HG03139 (cell line): ENCODE measurements around the gene EMP2.
"Not testable (repeated sequence)": the region's sequence is repeated elsewhere in the genome, so short reads cannot be mapped to it uniquely, and the experiment has no call there.

Source experiments
- ATAC-seq: cut with Tn5 transposase; IDR thresholded peaks from one replicate; pipeline ENCODE4 v1.9.1; 2021; ENCODE audit not compliant: unreplicated experiment

The EMP2 gene

DNA sequence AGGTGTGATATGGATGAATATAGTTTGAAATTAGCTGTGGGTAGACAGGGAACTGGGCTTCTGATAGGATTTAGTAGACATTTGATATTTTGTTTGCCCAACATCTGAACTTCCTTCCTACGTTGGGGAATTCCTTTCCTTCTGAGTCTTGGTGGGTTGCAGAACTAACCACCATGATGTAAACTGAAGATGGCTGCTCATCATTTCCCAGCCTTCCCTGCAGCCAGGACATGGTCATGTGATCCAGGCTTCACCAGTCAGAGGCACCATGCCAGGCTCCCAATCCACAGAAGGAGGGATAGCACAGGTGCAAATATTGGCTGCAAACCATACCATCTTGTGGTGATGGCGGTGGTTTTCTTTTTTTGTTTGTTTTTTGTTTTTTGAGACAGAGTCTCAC is 57.4 kb downstream of the EMP2 start:
- no peak for ATAC-seq

DNA sequence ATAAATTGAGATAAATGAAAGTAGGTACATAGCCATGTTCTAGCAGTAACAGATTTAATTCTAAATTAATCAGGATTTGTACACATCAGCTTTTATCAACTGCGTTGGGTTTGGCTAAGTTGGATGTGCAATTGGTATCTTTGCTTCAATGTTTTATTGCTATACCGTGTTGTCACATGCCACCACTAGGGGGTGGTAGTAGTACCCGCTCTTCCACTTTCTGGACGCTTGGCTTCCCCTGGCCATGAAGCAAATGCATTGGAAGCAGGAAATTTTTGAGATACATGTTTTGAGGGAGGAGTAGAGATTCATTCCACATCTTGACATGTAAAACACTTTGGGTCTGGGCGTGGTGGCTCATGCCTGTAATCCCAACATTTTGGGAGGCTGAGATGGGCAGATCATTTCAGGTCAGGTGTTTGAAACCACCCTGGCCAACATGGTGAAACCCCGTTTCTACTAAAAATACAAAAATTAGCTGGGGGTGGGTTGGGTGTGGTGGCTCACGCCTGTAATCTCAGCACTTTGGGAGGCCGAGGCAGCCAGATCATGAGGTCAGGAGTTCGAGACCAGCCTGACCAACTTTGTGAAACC is 58.6 kb downstream of the EMP2 start:
- no peak for ATAC-seq

DNA sequence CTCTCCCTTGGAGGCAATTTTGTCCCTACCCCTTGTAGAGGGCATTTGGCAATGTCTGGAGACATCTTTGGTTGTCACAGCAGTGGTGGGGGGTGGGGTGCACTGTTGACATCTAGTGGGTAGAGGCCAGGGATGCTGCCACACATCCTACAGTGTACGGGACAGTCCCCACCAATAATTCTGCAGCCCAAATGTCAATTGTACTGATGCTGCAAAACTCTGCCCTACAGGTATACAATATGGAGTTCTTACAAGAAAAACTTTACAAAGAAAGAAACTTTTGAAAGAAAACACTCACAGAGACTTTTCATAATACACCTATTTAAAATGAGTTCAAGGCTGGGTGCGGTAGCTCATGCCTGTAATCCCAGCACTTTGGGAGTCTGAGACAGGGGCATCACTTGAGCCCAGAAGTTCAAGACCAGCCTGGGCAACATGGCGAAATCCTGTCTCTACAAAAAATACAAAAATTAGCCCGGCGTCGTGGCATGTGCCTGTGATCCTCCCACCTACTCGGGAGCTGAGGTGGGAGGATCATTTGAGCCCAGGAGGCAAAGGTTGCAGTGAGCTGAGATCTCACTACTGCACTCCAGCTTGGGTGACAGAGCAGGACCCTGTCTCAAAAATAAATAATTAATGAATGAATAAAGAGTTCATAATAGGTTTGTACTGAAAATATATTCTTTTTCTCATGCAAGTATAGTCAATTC is 59.4 kb downstream of the EMP2 start:
- no peak for ATAC-seq

DNA sequence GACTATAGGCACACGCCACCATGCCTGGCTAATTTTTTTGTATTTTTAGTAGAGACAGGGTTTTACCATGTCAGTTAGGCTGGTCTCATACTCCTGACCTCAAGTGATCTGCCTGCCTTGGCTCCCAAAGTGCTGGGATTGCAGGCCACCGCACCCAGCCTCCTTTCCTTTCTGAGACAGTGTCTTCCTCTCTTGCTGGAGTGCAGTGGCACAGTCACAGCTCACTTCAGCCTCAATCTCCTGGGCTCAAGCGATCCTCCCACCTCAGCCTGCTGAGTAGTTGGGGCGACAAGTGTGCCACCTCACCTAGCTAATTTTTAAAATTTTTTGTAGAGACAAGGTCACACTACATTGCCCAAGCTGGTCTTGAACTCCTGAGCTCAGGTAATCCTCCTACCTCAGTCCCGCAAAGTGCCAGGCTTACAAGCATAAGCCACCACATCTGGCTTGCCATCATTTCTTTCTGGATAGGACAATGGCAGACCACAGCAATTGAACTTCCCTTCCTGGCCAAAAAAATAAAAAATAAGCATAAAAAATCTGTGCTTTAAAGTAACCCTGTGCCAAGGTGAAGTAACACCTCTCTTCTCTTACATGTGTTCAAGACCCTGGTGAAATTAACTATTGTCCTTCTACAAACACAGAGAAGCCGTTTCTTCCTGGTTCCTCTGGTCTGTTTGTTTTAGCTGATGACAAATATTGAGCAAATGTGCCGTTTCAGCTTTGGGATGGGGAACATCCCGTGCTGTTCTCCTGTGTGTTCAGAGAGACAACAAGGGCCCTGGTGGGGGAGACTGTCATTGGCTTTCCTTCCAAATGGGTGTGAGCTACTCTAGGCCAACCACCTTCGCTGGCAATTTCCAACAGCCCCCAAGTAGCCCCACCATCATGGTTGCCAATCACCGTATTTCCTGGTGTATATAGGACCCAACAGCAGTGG is 60.2 kb downstream of the EMP2 start:
- ATAC-seq: no peak

DNA sequence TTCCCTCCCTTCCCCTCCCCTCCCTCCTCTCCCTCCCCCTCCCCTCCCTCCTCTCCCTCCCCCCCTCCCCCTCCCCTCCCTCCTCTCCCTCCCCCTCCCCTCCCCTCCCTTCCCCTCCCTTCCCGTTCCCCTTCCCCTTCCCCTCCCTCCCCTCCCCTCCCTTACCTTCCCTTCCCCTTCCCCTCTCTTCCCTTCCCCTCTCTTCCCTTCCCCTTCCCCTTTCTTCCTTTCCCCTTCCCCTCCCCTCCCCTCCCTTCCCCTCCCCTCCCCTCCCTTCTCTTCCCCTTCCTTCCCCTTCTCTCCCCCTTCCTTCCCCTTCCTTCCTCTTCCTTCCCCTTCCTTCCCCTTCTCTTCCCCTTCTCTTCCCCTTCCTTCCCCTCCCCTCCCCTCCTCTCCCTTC is 61.1 kb downstream of the EMP2 start:
- ATAC-seq: no peak

DNA sequence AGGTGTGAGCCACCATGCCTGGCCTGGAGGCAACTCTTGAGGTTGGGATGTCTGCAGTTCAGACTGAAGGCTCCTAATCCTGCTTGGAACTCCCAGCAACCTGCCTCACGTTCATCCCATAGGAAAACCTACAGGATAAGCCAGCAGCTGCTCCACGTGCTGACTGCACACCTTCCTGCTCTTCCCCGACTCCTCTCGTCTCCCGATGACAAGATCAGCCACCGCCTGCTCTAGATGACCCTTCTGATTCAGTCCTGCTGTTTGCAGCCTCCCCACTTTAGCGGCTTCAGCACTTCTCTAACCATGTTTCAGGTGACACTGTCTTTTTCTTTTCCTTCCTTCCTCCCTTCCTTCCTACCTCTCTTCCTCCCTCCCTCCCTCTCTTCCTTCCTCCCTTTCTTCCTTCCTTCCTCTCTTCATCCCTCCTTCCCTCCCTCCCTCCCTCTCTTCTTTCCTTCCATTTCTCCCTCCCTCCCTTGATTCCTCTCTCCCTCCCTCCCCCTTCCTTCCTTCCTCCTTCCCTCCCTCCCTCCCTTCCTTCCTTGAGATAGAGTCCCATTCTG is 61.8 kb downstream of the EMP2 start:
- ATAC-seq: no peak

DNA sequence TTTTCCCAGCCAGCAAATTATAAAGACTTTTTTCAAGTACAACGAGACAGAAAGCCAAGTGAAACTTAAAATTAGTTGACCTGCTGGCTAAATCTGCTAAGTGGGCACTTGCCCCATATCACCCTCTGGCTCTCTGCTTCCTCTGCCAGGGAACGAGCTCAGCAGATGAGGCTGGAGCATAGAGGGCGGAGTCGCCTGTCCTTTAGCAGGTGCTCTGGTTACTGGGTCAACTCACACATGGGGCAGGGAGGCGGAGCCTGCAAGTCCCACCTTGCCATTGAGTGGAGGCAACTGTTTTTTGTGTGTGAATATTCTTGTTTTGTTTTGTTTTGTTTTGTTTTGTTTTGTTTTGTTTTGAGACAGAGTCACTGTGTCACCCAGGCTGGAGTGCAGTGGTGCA is 62.5 kb downstream of the EMP2 start:
- no peak for ATAC-seq

DNA sequence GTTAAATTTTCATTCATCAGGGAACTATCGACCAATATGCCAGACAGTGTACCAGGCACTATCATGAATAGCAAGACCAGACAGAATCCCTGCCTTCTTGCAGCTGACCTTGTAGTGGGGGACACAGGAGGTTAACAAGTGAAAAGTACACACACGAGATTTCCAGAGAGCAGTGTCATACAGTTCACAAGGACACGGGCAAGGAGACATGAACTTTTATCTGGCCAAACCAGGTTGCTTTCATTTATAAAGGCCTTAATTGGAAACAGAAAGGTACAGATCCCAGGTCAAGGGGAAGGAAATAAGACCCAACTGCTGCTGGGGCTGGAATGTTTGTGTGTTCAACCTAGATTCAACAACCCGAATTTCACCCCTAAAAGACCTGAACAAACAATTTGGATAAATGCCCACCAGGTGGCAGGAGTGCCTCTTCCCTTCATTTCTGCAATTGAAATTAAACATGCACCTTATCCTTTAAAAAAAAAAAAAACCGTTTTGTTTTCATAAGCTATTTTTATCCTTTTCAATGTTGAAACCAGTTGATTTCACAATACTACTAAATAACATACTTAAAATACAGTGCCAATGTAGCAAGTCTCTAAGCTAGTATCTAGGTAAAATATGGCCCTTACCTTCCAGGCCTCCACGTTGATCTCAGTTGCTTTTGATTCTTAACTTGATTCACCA is 65.9 kb downstream of the EMP2 start:
- no peak for ATAC-seq

DNA sequence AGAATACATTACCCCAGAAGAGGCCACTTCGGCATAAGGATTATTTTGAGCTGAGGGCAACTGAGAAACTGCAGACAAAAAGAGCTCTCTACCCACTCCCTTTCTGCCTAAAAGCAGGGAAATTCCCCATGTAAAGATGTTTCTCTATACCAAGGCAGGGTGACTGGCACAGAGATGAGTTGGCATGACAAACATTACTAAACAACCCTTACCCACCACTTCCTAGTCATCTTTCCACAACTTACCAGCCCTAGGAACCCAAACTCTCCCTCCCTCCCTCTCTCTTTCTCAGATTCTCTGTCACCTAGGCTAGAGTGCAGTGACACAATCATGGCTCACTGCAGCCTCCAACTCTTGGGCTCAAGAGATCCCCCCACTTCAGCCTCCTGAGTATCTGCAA is 68.6 kb downstream of the EMP2 start:
- no peak for ATAC-seq

DNA sequence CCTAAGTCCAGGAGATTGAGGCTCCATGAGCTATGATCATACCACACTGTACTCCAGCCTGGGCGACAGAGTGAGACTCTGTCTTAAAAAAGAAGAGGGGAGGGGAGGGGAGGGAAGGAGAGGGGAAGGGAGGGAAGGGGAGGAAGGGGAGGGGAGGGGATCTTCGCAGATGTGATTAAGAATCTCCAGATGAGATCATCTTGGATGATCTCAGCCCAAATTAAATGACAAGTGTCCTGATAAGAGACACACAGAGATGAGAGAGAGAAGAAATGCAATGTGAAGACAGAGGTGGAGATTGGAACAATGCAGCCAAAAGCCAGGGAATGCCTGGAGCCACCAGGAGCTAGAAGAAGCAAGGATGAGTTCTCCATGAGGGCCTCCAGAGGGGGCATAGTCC is 70.1 kb downstream of the EMP2 start:
- ATAC-seq: no peak

DNA sequence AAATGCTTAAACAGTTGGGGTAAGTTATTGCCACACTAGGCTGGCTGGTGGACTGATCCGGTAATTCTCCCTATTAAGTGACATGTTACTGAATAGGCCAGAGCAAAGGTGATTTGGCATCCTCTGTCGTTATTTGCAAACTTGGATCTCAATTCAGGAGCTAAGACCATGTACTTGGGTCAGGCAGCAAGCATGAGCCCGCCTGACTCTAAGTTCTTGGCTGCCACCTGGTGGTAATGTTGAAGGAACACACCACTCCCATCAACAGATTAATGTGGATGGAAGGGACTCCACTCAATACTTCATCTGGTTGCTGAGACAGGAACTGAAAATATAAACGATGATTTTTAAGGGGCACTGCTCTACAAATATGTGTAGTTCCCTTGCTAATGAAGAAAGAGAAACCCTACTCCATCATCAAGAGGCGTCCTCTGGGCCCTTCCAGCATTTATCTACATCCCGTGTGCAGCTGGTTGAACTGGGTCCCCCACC is 70.8 kb downstream of the EMP2 start:
- peak; percentile 80 for ATAC-seq

DNA sequence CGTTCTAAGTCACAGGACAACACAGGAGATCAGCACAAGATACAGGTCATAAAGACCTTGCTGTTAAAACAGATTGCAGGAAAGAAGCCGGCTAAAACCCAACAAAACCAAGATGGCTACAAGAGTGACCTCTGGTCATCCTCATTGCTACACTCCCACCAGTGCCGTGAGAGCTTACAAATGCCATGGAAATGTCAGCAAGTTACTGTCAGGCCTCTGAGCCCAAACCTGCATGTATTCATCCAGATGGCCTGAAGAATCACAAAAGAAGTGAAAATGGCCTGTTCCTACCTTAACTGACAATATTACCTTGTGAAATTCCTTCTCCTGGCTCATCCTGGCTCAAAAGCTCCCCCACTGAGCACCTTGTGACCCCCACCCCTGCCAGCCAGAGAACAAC is 75.1 kb downstream of the EMP2 start:
- not testable (repeated sequence) for ATAC-seq

DNA sequence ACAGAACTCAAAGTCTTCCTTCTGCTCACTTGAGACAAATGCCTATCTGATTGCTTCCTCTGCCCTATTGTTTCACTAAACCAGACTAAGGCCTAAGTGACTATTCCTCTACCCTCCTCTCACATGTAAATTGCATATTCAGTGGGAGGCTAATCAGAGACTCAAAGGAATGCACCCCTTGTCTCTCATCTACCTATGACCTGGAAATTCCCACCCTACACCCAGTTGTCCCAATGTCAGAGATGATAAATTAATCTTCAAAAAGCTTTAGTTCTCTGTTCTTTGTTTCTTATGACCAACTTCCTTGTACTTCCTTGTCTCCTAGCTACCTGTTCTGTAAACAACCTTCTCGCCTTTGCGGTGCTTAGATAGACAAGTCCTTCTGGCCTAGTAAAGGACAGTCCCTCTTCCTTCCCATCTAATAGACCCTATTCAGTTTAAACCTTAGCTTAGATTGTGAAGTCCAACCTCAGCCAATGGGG is 76.0 kb downstream of the EMP2 start:
- no peak for ATAC-seq

DNA sequence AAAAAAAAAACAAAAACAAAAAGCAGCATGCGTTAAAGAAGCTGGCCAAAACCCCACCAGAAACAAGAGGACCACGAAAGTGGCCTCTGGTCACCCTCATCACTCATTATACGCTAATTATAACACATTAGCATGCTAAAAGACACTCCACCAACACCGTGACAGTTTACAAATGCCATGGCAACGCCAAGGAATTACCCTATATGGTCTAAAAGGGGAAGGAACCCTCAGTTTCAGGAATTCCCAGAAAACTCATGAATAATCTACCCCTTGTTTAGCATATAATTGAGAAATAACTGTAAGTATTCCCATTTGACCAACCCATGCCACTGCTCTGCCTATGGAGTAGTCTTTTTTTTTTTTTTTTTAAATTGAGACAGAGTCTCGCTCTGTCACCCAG is 77.6 kb downstream of the EMP2 start:
- ATAC-seq: no peak

DNA sequence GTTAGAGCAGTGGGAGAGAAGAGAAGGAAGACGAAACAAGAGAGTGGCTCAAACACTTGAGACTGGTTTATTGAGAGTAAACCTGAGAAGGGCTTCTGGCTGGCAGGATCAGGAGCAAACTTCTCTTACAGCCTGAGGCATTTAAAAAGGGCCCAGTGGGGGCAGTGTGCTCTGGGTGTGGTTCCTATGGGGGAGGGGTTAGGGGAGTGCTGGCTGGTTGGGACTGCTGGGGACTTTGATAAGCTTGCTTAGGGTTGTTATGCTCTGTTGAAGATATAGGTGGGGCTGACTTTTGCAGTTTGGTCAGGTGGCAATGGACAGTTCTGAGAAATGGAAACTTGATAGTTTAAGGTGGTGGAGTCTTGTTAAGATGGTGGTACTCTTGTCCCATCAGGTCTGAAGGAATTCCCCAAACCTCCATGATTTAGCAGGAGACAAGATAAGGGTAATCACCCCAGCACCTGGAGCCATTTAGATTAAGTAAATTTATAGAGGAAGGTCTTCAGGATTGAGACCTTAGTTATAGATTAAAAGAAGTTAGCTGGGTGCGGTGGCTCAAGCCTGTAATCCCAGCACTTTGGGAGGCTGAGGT is 79.3 kb downstream of the EMP2 start:
- ATAC-seq: no peak

DNA sequence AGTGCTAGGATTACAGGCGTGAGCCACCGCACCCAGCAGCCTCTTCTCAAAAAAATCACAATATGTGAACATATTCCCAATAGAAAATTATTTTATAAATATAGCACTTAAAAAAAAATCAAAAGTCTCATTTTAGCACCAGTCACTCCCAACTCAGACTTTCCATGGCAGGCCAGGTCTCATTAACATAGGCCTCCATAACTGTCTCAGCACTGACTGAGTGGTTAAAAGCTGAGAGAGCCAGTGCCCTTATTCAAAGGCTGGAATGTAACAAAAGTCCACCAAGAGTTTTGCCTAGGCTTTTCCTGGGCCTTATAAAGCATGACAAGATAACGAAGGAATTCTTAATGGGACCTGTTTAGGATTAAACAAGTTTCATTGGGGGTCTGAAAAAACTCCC is 79.8 kb downstream of the EMP2 start:
- ATAC-seq: no peak

DNA sequence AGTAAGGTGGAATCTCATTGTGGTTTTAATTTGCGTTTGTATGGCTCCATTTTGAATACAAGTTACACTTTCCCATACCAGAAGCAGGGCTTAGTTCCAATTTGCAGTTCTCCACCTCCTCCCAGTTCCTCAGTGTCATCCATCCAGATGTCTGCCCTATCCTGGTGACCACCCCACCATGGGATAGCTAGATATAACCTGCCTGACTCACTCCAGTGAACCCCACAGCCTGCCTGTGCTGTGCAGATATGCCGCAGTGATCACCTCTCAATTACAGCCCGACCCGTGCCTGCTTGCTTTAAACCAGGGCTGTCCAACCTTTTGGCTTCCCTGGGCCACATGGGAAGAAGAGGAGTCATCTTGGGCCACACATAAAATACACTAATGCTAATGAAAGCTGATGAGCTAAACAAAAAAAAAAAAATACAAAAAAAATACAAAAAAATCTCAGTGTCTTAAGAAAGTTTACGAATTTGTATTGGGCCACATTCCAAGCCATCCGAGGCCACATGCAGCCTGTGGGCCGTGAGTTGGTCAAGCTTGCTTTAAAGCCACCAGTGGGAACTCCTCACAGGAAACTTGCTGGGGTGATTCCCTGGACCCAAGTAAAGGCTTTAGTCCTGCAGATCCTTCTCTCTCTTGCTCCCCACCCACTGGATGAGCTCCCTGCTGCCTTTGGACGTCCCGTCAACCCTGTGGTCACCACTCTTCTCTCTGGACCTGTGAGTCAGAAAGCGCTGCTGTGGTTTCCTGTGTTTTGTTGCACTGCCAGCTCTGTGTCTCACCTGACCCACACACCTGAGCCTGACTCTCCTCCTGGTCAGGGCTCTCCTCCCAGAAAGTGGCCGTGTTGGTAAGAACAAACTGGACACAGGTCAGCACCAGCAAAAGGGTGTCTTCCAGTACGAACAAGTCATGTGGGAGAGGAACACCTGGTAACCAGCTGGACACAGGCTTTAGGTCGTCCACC is 83.0 kb downstream of the EMP2 start:
- no peak for ATAC-seq

DNA sequence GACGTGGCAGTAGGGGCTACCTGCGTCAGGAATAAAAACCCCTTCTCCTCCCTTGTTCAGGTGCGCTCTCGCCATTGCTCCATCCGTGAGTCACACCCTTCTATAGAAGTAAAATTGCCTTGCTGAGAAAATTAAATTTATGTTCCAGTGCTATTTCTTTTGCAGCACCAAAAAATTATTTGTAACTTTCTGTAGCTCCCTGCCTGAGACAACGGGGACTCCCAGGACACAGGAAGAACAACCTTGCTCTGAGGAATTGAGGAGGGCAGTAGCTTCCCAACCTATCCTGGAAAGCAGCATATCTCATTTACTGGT is 85.4 kb downstream of the EMP2 start:
- ATAC-seq: no peak

DNA sequence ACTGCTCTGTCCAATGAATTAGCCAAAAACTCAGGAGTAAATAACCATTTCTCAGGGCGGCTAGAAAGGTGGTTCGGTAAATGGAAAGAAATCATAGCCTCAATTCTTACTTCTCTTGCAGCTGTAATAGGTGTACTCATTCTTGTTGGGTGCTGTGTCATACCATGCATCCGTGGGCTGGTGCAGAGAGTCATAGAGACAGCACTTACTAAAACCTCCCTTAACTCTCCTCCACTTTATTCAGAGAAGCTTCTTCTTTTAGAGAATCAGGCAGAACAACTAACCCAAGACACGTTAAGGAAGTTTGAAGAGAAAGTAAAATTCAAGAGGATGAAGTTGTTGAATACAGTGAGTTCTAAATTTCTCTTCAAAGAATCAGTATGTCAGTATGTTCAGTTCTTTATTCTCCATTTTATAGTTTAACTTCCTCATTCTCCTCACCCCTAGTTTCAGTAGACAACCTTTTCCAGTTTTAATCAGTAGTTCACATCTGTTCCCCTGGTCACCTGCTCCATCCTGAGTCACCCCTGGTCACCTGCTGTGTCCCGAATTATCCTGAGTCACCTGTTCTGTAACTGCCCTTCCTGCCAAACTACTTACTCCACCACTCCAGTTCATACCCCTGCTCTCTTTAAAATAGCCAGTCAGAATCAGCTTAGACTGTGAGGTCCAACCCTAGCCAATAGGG is 85.9 kb downstream of the EMP2 start:
- no peak for ATAC-seq
